ENCODE measurements around the gene PCDHGA11. TPM values are rescaled to one million over a fixed set of nuclear protein-coding genes. Genes with fewer than 3 reads are reported as not detected.
"Not testable (repeated sequence)": the region's sequence is repeated elsewhere in the genome, so short reads cannot be mapped to it uniquely, and the experiment has no call there.

The PCDHGA11 gene
- total RNA-seq, 2 donors from 2014 or later = 1.3 to 1.6 TPM

DNA sequence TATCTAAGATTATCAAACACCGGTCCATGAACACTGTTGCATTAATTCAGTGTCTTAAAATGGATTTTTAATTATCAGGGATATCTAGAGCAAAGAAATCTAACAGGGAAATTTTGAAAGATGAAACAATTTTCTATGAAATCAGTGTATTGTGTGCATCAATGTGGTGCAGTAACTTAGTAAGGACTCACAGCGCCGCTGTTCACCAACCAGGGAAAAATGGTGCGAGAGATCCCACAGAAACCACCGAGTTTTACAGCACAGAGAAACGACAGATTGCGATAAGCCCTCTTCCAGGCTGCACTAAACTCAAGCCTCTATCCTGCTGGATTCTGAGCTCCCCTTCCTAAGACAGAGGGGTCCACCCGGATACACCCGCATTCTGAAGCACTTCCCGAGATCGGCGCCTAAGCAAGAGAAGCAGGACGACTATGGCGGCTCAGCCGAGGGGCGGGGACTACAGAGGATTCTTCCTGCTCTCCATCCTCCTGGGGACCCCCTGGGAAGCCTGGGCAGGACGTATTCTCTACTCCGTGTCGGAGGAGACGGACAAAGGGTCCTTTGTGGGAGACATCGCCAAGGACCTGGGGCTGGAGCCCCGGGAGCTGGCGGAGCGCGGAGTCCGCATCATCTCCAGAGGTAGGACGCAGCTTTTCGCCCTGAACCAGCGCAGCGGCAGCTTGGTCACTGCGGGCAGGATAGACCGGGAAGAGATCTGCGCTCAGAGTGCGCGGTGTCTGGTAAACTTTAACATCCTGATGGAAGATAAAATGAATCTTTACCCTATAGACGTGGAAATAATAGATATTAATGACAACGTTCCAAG, 38.2 kb upstream of the PCDHGA11 start, which contains the start of gene PCDHGA7:
PCDHGA7 (plus strand) TSS at position 274 of the 826 bp plus-strand sequence; CDS start at position 432, 158 bp downstream.
- Histone ChIP-seq H3K9ac (ENCODE audit: low read depth in 2 of 2, low read length in 2 of 2) (no peak within 1 kb of the TSS), H3K9me3 (peaks cover 3% of the 10 kb centered on the region), H3K27me3 (no peaks in the 10 kb centered on the region), H3K4me3 (peak within 1 kb of the TSS; percentile 21), H3K36me3 (no peaks in the 10 kb centered on the region), H3K27ac (no peak within 1 kb of the TSS), H3K4me1 (no peaks in the 10 kb centered on the region)
- no peak for DNase-seq
- intact Hi-C loops (cut with DNase I) = no loop called here
- TF ChIP-seq CTCF (IDR thresholded peaks at IDR 0.05) = no peak

DNA sequence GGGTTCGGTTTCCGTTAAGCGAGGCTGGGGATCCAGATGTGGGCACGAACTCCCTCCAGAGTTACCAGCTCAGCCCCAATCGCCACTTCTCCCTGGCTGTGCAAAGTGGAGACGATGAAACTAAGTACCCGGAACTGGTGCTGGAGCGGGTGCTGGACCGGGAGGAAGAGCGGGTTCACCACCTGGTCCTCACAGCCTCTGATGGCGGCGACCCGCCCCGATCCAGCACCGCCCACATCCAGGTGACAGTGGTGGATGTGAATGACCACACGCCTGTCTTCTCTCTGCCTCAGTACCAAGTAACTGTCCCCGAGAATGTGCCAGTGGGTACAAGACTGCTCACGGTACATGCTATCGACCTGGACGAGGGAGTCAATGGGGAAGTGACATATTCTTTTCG, 37.5 kb upstream of the PCDHGA11 start:
- no peak for TF ChIP-seq CTCF (IDR thresholded peaks at IDR 0.05)
- no peaks in the 10 kb centered on the region for H3K36me3 ChIP-seq
- no peaks in the 10 kb centered on the region for H3K4me1 ChIP-seq
- H3K4me3 ChIP-seq = no peak overlapping the region
- no peak overlapping the region for H3K9ac ChIP-seq (ENCODE audit: low read depth in 2 of 2, low read length in 2 of 2)
- intact Hi-C loops (cut with DNase I) = no loop called here
- DNase-seq = no peak
- no peaks in the 10 kb centered on the region for H3K27me3 ChIP-seq
- H3K27ac ChIP-seq = no peak overlapping the region
- peaks cover 3% of the 10 kb centered on the region for H3K9me3 ChIP-seq

DNA sequence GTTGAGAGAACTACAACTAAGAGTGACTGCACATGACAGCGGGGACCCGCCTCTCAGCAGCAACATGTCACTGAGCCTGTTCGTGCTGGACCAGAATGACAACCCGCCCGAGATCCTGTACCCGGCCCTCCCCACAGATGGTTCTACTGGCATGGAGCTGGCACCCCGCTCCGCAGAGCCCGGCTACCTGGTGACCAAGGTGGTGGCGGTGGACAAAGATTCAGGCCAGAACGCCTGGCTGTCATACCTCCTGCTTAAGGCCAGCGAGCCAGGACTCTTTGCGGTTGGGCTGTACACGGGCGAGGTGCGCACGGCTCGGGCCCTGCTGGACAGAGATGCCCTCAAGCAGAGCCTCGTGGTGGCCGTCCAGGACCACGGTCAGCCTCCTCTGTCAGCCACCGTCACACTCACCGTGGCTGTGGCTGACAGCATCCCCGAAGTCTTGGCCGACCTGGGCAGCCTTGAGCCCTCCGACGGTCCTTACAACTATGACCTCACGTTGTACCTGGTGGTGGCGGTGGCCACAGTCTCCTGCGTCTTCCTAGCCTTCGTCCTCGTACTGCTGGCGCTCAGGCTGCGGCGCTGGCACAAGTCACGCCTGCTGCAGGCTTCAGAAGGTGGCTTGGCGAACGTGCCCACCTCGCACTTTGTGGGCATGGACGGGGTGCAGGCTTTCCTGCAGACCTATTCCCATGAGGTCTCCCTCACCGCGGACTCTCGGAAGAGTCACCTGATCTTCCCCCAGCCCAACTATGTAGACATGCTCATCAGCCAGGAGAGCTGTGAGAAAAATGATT, 36.2 kb upstream of the PCDHGA11 start:
- no peak for TF ChIP-seq CTCF (IDR thresholded peaks at IDR 0.05)
- Histone ChIP-seq H3K4me1 (no peaks in the 10 kb centered on the region), H3K4me3 (no peak overlapping the region), H3K9me3 (peaks cover 3% of the 10 kb centered on the region), H3K27ac (no peak overlapping the region), H3K27me3 (no peaks in the 10 kb centered on the region), H3K9ac (ENCODE audit: low read depth in 2 of 2, low read length in 2 of 2) (no peak overlapping the region), H3K36me3 (no peaks in the 10 kb centered on the region)
- intact Hi-C loops (cut with DNase I) = no loop called here
- DNase-seq = no peak

- DNase-seq; intact Hi-C loops (cut with DNase I): not testable (repeated sequence)
Observed at GRCh38 chr5:141387557-141388311, 33.1 kb upstream of the PCDHGA11 start, which contains the start of gene PCDHGB4. PCDHGB4 (plus strand) TSS chr5:141387698; CDS start chr5:141387885, 187 bp downstream.

GRCh38 chr5:141388661-141389060, 32.2 kb upstream of the PCDHGA11 start:
- Histone ChIP-seq H3K9me3 (peaks cover 3% of the 10 kb centered on the region), H3K27me3 (no peaks in the 10 kb centered on the region)

More at GRCh38 chr5:141387557-141388311, 33.1 kb upstream of the PCDHGA11 start, which contains the start of gene PCDHGB4:
- not testable (repeated sequence) for H3K27me3 ChIP-seq; H3K27ac ChIP-seq; H3K36me3 ChIP-seq; H3K9me3 ChIP-seq; H3K4me3 ChIP-seq; H3K4me1 ChIP-seq; H3K9ac ChIP-seq (ENCODE audit: low read depth in 2 of 2, low read length in 2 of 2)

More at GRCh38 chr5:141388661-141389060, 32.2 kb upstream of the PCDHGA11 start:
- DNase-seq = no peak
- Histone ChIP-seq H3K27ac (no peak overlapping the region), H3K36me3 (no peaks in the 10 kb centered on the region), H3K4me1 (no peaks in the 10 kb centered on the region), H3K4me3 (no peak overlapping the region), H3K9ac (ENCODE audit: low read depth in 2 of 2, low read length in 2 of 2) (no peak overlapping the region)
- intact Hi-C loops (cut with DNase I) = no loop called here
- TF ChIP-seq CTCF (IDR thresholded peaks at IDR 0.05) = no peak

All from colonic mucosa (tissue), 4 donors.